HCT116 (cell line): ENCODE measurements around the gene F2R.

Source experiments
- ATF3 ChIP-seq: IDR thresholded peaks from 2 replicates; pipeline ENCODE4 v1.6.1; 2012
- CBX3 ChIP-seq: IDR thresholded peaks from 2 replicates; pipeline ENCODE4 v1.6.1; 2012; ENCODE audit warnings: low read depth
- CTCF ChIP-seq, 3 experiments: fragments of 200-600 bp in 1 of 3; sonication (generic) in 1 of 3; IDR thresholded peaks in 2 of 3; conservative IDR thresholded peaks in 1 of 3; 2 replicates each; pipeline ENCODE4 v1.5.1; 2012 to 2017; ENCODE audit warnings: low read depth in 2 of 3, low read length in 2 of 3, antibody characterized with exemption in 1 of 3, borderline replicate concordance in 1 of 3, control low read depth in 1 of 3, mild to moderate bottlenecking in 1 of 3, mixed read lengths in 1 of 3, mixed run types in 1 of 3, moderate library complexity in 1 of 3; ENCODE audit not compliant: insufficient read depth in 1 of 3
- EZH2 ChIP-seq: fragments of 200-600 bp; sonication (generic); IDR thresholded peaks from 2 replicates; pipeline ENCODE4 v1.6.1; 2017; ENCODE audit warnings: antibody characterized with exemption, mixed run types
- JUND ChIP-seq: IDR thresholded peaks from 2 replicates; pipeline ENCODE4 v1.6.1; 2012
- POLR2A ChIP-seq: IDR thresholded peaks from 2 replicates; pipeline ENCODE4 v1.7.0; 2011; ENCODE audit warnings: borderline replicate concordance; ENCODE audit not compliant: insufficient read depth, insufficient read length; ENCODE audit errors: extremely low read depth
- REST ChIP-seq: IDR thresholded peaks from 2 replicates; pipeline ENCODE4 v1.6.1; 2012; ENCODE audit warnings: low read depth
- YY1 ChIP-seq: IDR thresholded peaks from 2 replicates; pipeline ENCODE4 v1.6.1; 2011; ENCODE audit warnings: low read length, low read depth, moderate library complexity, mild to moderate bottlenecking; ENCODE audit not compliant: insufficient replicate concordance; ENCODE audit errors: extremely low read depth
- ZNF274 ChIP-seq: fragments of 200-500 bp; sonication (Bioruptor generic); IDR thresholded peaks from 2 replicates; pipeline ENCODE4 v1.6.1; 2014; ENCODE audit warnings: mild to moderate bottlenecking, low read depth, low read length, inconsistent platforms

GRCh38 chr5:76720988-76721569 is 5.2 kb downstream of the F2R start:
- TF ChIP-seq POLR2A (no peak), JUND (no peak), CTCF (IDR thresholded peaks at IDR 0.05 in 2 of 3, conservative IDR thresholded peaks at IDR 0.05 in 1 of 3; ENCODE audit: borderline replicate concordance in 1 of 3, insufficient read depth in 1 of 3, low read depth in 2 of 3, low read length in 2 of 3) (no peak), CBX3 (no peak), ZNF274 (no peak), YY1 (no peak), EZH2 (no peak), REST (no peak), ATF3 (no peak)
